Transverse colon (tissue), 4 donors: Measurements from ENCODE around the gene IFT81. TPM values are rescaled to one million over a fixed set of nuclear protein-coding genes. Genes with fewer than 3 reads are reported as not detected.

Experiments
- DNase-seq: peaks from one replicate; pipeline ENCODE4 v3.0.0-alpha.2; 2019
- H3K27ac ChIP-seq, 4 donors: fragments of 200-600 bp; sonication (generic); 2 replicates each; pipeline ENCODE4 v1.5.1; 2016 to 2018; ENCODE audit warnings: inconsistent platforms in 4 of 4
- H3K27me3 ChIP-seq: fragments of 200-600 bp; sonication (generic); 2 replicates; pipeline ENCODE4 v1.5.1; 2017; ENCODE audit warnings: inconsistent platforms
- H3K36me3 ChIP-seq, 4 donors: fragments of 200-600 bp; sonication (generic); 2 replicates each; pipeline ENCODE4 v1.5.1; 2017 to 2019; ENCODE audit warnings: inconsistent platforms in 4 of 4
- H3K4me1 ChIP-seq, 4 donors: fragments of 200-600 bp; sonication (generic); 2 replicates each; pipeline ENCODE4 v1.5.1; 2017 to 2020; ENCODE audit warnings: inconsistent platforms in 4 of 4
- H3K4me3 ChIP-seq, 4 donors: fragments of 200-600 bp; sonication (generic); 1 replicate in 1 of 4; 2 replicates in 3 of 4; pipeline versions ENCODE4 v1.5.1 to v1.6.1; 2017 to 2019; ENCODE audit warnings: inconsistent platforms in 4 of 4
- H3K9me3 ChIP-seq, 2 donors: fragments of 200-600 bp; sonication (generic); 2 replicates each; pipeline ENCODE4 v1.5.1; 2017 to 2019; ENCODE audit warnings: inconsistent platforms in 2 of 2
- CTCF ChIP-seq, 5 experiments: fragments of 200-600 bp in 3 of 5; fragments of 450-650 bp in 2 of 5; sonication (generic) in 3 of 5; IDR thresholded peaks; 1 replicate in 2 of 5; 2 replicates in 3 of 5; pipeline ENCODE4 v1.5.1; 2016 to 2017; ENCODE audit warnings: antibody characterized with exemption in 5 of 5, inconsistent platforms in 3 of 5, mild to moderate bottlenecking in 2 of 5, moderate library complexity in 1 of 5
- EP300 ChIP-seq: sonication (generic); formaldehyde crosslinking; IDR thresholded peaks from one replicate; pipeline ENCODE4 v1.6.1; 2017; ENCODE audit warnings: antibody characterized with exemption, low read depth
- POLR2A ChIP-seq: fragments of 450-650 bp; IDR thresholded peaks from one replicate; pipeline ENCODE4 v1.6.1; 2016; ENCODE audit warnings: antibody characterized with exemption, mild to moderate bottlenecking, moderate library complexity
- POLR2AphosphoS5 ChIP-seq, 3 donors: sonication (generic); formaldehyde crosslinking; IDR thresholded peaks; one replicate each; pipeline ENCODE4 v1.6.1; 2016; ENCODE audit warnings: antibody characterized with exemption in 3 of 3
- WGBS, 2 donors: methylation state at CpG; one replicate each; pipeline ENCODE4 v1.1.5; 2018; ENCODE audit warnings: low coverage in 1 of 2; 5-methylcytosine and 5-hydroxymethylcytosine counted together
- in situ Hi-C, 4 donors: fragments of 200-750 bp; cut with MboI; loops; one replicate each; pipeline versions ENCODE4 v1.15.0 to v1.15.1; 2017; ENCODE audit warnings: low sequenced_read_pairs in 3 of 4, low pct_ligation_motif_present in 1 of 4, low pct_unique_long_range_greater_than_20kb in 1 of 4
- intact Hi-C: fragments of 100-400 bp; cut with DNase I; formaldehyde crosslinking; loops from one replicate; pipeline ENCODE4 v1.15.1; 2023; ENCODE audit warnings: low total_unique reads
- total RNA-seq, 4 donors: library from RNA; depleted of rRNA; stranded (reverse); fragments of >200 nt; gene quantifications; one replicate each; pipeline ENCODE4 v1.1.0, GENCODE V29; 2016

IFT81 gene
- total RNA-seq, 4 donors from 2014 or later: 2.6 to 14.8 (median 6.4) TPM

GRCh38 chr12:110249716-110250225 lies 125.6 kb downstream of the IFT81 start:
- 54% methylated on average over 7 of the region's 7 CpGs; no CpG with 5 or more reads in 1 of the 2 donors for WGBS, 2 donors
- H3K4me1 ChIP-seq: peaks cover 27 to 59% (median 55%) of the 10 kb centered on the region in 4 donors
- H3K27ac ChIP-seq: peak overlapping the region; percentile 80 to 89 (median 88)
- peak overlapping the region in 1 of 4 donors; percentile 6 for H3K4me3 ChIP-seq
- no peaks in the 10 kb centered on the region for H3K9me3 ChIP-seq
- peak; percentile 76 for DNase-seq
- TF ChIP-seq EP300: no peak
- peak; percentile 76 for TF ChIP-seq POLR2A
- TF ChIP-seq POLR2AphosphoS5 (IDR thresholded peaks at IDR 0.05): peak; percentile 10 to 80 (median 77)
- TF ChIP-seq CTCF (IDR thresholded peaks at IDR 0.05): no peak
- intact Hi-C loops: no loop called here
- in situ Hi-C loops: no loop called here
- H3K36me3 ChIP-seq: no peaks in the 10 kb centered on the region
- no peaks in the 10 kb centered on the region for H3K27me3 ChIP-seq

GRCh38 chr12:110251381-110251780 lies 127.2 kb downstream of the IFT81 start:
- Histone ChIP-seq H3K4me1 (peaks cover 24 to 48% (median 46%) of the 10 kb centered on the region in 4 donors), H3K36me3 (no peaks in the 10 kb centered on the region), H3K27ac (no peak overlapping the region), H3K27me3 (no peaks in the 10 kb centered on the region), H3K4me3 (no peak overlapping the region), H3K9me3 (no peaks in the 10 kb centered on the region)
- intact Hi-C loops (no loop called here), in situ Hi-C loops (no loop called here)
- no peak for DNase-seq
- TF ChIP-seq CTCF (IDR thresholded peaks at IDR 0.05): no peak
- no peak for TF ChIP-seq EP300
- no peak for TF ChIP-seq POLR2AphosphoS5 (IDR thresholded peaks at IDR 0.05)
- TF ChIP-seq POLR2A: no peak
- WGBS, 2 donors: 82 to 96% methylated on average over 3 to 7 of the region's 7 CpGs

- in situ Hi-C loops (no loop called here), intact Hi-C loops (no loop called here)
- Histone ChIP-seq H3K4me1 (peaks cover 19 to 44% (median 35%) of the 10 kb centered on the region in 4 donors), H3K4me3 (no peak overlapping the region), H3K9me3 (no peaks in the 10 kb centered on the region), H3K27ac (peak overlapping the region in 2 of 4 donors; percentile 10 to 44), H3K27me3 (no peaks in the 10 kb centered on the region), H3K36me3 (no peaks in the 10 kb centered on the region)
- 88 to 89% methylated on average over 6 to 9 of the region's 9 CpGs for WGBS, 2 donors
- TF ChIP-seq CTCF (IDR thresholded peaks at IDR 0.05): no peak
- no peak for TF ChIP-seq POLR2AphosphoS5 (IDR thresholded peaks at IDR 0.05)
- no peak for TF ChIP-seq POLR2A
- TF ChIP-seq EP300: no peak
- no peak for DNase-seq
Measured at GRCh38 chr12:110252716-110253115, 128.6 kb downstream of the IFT81 start.

- Histone ChIP-seq H3K27me3 (no peaks in the 10 kb centered on the region), H3K4me3 (no peak overlapping the region), H3K9me3 (no peaks in the 10 kb centered on the region), H3K36me3 (no peaks in the 10 kb centered on the region), H3K4me1 (peaks cover 17 to 39% (median 30%) of the 10 kb centered on the region in 4 donors), H3K27ac (peak overlapping the region in 2 of 4 donors; percentile 10 to 44)
- DNase-seq: peak; percentile 33
- intact Hi-C loops: no loop called here
- WGBS, 2 donors: 69% methylated on average over 9 of the region's 9 CpGs; no CpG with 5 or more reads in 1 of the 2 donors
- in situ Hi-C loops: no loop called here
- no peak for TF ChIP-seq EP300
- TF ChIP-seq CTCF (IDR thresholded peaks at IDR 0.05): no peak
- TF ChIP-seq POLR2A: no peak
- TF ChIP-seq POLR2AphosphoS5 (IDR thresholded peaks at IDR 0.05): no peak
Measured at GRCh38 chr12:110253176-110253575, 129.0 kb downstream of the IFT81 start.
